Neural progenitor cell (in vitro differentiated cells): ENCODE measurements around the gene OR2J1.

Experiments used
- CTCF ChIP-seq: fragments of 200-600 bp; sonication (generic); IDR thresholded peaks from 2 replicates; pipeline ENCODE4 v1.5.1; 2017; ENCODE audit warnings: antibody characterized with exemption, mild to moderate bottlenecking
- EZH2phosphoT487 ChIP-seq: fragments of 200-600 bp; sonication (generic); IDR thresholded peaks from 2 replicates; pipeline ENCODE4 v1.6.1; 2017; ENCODE audit warnings: antibody characterized with exemption

GRCh38 chr6:29087213-29087612, 12.1 kb upstream of the OR2J1 start, which contains the start of gene OR2B3:
- TF ChIP-seq CTCF (no peak), EZH2phosphoT487 (no peak)
